Panc1 (cell line): ENCODE results near the gene ZNF559. TPM values are rescaled to one million over a fixed set of nuclear protein-coding genes. Genes with fewer than 3 reads are reported as not detected.

ENCODE experiments used
- ATAC-seq: fragments of 200-7000 bp; cut with Tn5 transposase; 2 replicates; pipeline ENCODE4 v1.9.1; 2020; ENCODE audit warnings: mild to moderate bottlenecking, moderate library complexity
- BruUV-seq: library from RNA; stranded (reverse); fragments of 400-500 nt; replicated peaks from 2 replicates; lab custom pipeline; 2021; lab: Mats Ljungman, UMichigan
- CTCF ChIA-PET: fragments of 300-600 bp; sonication (Branson Sonifier 250); formaldehyde crosslinking; loops from one replicate; lab custom pipeline; 2022; ENCODE audit warnings: antibody characterized with exemption; lab: Charles Lee
- POLR2A ChIA-PET: fragments of 300-600 bp; sonication (Branson Sonifier 250); formaldehyde crosslinking; loops from one replicate; lab custom pipeline; 2022; ENCODE audit warnings: antibody characterized with exemption; lab: Charles Lee
- DNase-seq: peaks from one replicate; pipeline ENCODE4 v3.0.0-alpha.2; 2010; ENCODE audit warnings: low read depth, low spot score
- H3K27ac ChIP-seq: 2 replicates; pipeline ENCODE4 v1.5.1; 2011; ENCODE audit warnings: mild to moderate bottlenecking, low read length, inconsistent platforms
- H3K27me3 ChIP-seq: fragments of 200-500 bp; sonication (Bioruptor generic); 2 replicates; pipeline ENCODE4 v1.6.0; 2014; ENCODE audit warnings: low read length, inconsistent platforms; ENCODE audit not compliant: control insufficient read depth, insufficient read depth
- H3K36me3 ChIP-seq: fragments of 200-500 bp; sonication (Bioruptor generic); 2 replicates; pipeline ENCODE4 v1.5.1; 2014; ENCODE audit warnings: inconsistent platforms, mild to moderate bottlenecking, low read length, moderate library complexity; ENCODE audit not compliant: control insufficient read depth, insufficient read depth
- H3K4me1 ChIP-seq: 2 replicates; pipeline ENCODE4 v1.5.1; 2011; ENCODE audit warnings: inconsistent platforms, mild to moderate bottlenecking, low read length, moderate library complexity; ENCODE audit not compliant: control insufficient read depth, insufficient read depth
- H3K4me3 ChIP-seq, 2 experiments: 2 replicates each; pipeline ENCODE4 v1.5.1; 2011 to 2012; ENCODE audit warnings: low read depth in 2 of 2, low read length in 2 of 2, mild to moderate bottlenecking in 2 of 2, inconsistent platforms in 1 of 2, moderate library complexity in 1 of 2
- H3K9me3 ChIP-seq: fragments of 200-500 bp; sonication (Bioruptor generic); 2 replicates; pipeline ENCODE4 v1.5.1; 2014; ENCODE audit warnings: low read depth, mild to moderate bottlenecking, inconsistent platforms, low read length, moderate library complexity; ENCODE audit not compliant: control insufficient read depth, insufficient read depth
- POLR2AphosphoS5 ChIP-seq: IDR thresholded peaks from 2 replicates; pipeline ENCODE4 v1.6.1; 2012; ENCODE audit warnings: mild to moderate bottlenecking, low read depth, low read length, moderate library complexity
- SIN3A ChIP-seq: IDR thresholded peaks from 2 replicates; pipeline ENCODE4 v1.6.1; 2012; ENCODE audit warnings: low read depth, mild to moderate bottlenecking, low read length, moderate library complexity, borderline replicate concordance; ENCODE audit not compliant: insufficient read depth
- TCF7L2 ChIP-seq: IDR thresholded peaks from 2 replicates; pipeline ENCODE4 v1.6.1; 2011; ENCODE audit warnings: mild to moderate bottlenecking, low read depth, low read length, inconsistent platforms
- in situ Hi-C: cut with HindIII; loops from 2 replicates; pipeline ENCODE4 v1.10.0; 2016; ENCODE audit warnings: low sequenced_read_pairs, low pct_unique_long_range_greater_than_20kb
- intact Hi-C: fragments of 100-400 bp; cut with micrococcal nuclease; formaldehyde crosslinking; loops from one replicate; pipeline ENCODE4 v1.10.0; 2022; ENCODE audit not compliant: unreplicated experiment
- total RNA-seq: library from RNA; stranded (reverse); gene quantifications from one replicate; pipeline ENCODE4 v1.2.1, GENCODE V29; 2021; ENCODE audit not compliant: unreplicated experiment
- TF ChIP-seq, protein P1 (sequence below), 2 experiments: IDR thresholded peaks; 2 replicates each; pipeline ENCODE4 v1.6.1; 2011 to 2012; ENCODE audit warnings: low read depth in 2 of 2, control low read depth in 1 of 2, low read length in 1 of 2, mild to moderate bottlenecking in 1 of 2, moderate library complexity in 1 of 2; ENCODE audit not compliant: insufficient read depth in 1 of 2
- TF ChIP-seq, protein P2 (sequence below): fragments of 450-650 bp; IDR thresholded peaks from 2 replicates; pipeline ENCODE4 v1.5.1; 2017; ENCODE audit warnings: mild to moderate bottlenecking

Gene ZNF559
- total RNA-seq, 1 experiment from 2014 or later: 8.1 TPM

DNA sequence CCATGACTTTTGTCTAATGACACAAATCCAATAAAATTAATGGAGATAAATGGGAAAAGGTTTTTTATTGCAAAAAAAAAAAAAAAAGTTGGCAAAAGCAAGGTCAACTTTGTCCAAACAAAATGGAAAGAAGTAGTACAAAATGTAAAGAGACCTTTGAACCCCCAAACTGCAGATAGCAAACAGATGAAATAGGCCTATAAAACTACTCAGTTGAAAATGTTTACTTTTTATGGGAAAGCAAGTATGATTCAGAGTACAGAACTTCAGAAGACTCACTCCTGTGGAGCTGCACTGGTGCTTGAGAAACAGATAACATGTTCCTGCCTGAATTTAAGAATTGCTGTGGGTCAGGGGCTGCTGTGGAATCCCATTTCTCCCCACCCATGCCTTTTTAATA lies 29.0 kb downstream of the ZNF559 start:
- Histone ChIP-seq H3K4me3 (no peak overlapping the region), H3K36me3 (no peaks in the 10 kb centered on the region), H3K4me1 (no peaks in the 10 kb centered on the region), H3K27ac (no peak overlapping the region), H3K27me3 (no peaks in the 10 kb centered on the region), H3K9me3 (peaks cover 14% of the 10 kb centered on the region; the same call in 1 of the 2 replicates)
- TF ChIP-seq TCF7L2 (no peak), POLR2AphosphoS5 (no peak), SIN3A (no peak)
- TF ChIP-seq, protein P1, sequence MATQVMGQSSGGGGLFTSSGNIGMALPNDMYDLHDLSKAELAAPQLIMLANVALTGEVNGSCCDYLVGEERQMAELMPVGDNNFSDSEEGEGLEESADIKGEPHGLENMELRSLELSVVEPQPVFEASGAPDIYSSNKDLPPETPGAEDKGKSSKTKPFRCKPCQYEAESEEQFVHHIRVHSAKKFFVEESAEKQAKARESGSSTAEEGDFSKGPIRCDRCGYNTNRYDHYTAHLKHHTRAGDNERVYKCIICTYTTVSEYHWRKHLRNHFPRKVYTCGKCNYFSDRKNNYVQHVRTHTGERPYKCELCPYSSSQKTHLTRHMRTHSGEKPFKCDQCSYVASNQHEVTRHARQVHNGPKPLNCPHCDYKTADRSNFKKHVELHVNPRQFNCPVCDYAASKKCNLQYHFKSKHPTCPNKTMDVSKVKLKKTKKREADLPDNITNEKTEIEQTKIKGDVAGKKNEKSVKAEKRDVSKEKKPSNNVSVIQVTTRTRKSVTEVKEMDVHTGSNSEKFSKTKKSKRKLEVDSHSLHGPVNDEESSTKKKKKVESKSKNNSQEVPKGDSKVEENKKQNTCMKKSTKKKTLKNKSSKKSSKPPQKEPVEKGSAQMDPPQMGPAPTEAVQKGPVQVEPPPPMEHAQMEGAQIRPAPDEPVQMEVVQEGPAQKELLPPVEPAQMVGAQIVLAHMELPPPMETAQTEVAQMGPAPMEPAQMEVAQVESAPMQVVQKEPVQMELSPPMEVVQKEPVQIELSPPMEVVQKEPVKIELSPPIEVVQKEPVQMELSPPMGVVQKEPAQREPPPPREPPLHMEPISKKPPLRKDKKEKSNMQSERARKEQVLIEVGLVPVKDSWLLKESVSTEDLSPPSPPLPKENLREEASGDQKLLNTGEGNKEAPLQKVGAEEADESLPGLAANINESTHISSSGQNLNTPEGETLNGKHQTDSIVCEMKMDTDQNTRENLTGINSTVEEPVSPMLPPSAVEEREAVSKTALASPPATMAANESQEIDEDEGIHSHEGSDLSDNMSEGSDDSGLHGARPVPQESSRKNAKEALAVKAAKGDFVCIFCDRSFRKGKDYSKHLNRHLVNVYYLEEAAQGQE (IDR thresholded peaks at IDR 0.05; ENCODE audit: insufficient read depth in 1 of 2, low read depth in 2 of 2, low read length in 1 of 2): no peak
- TF ChIP-seq, protein P2, sequence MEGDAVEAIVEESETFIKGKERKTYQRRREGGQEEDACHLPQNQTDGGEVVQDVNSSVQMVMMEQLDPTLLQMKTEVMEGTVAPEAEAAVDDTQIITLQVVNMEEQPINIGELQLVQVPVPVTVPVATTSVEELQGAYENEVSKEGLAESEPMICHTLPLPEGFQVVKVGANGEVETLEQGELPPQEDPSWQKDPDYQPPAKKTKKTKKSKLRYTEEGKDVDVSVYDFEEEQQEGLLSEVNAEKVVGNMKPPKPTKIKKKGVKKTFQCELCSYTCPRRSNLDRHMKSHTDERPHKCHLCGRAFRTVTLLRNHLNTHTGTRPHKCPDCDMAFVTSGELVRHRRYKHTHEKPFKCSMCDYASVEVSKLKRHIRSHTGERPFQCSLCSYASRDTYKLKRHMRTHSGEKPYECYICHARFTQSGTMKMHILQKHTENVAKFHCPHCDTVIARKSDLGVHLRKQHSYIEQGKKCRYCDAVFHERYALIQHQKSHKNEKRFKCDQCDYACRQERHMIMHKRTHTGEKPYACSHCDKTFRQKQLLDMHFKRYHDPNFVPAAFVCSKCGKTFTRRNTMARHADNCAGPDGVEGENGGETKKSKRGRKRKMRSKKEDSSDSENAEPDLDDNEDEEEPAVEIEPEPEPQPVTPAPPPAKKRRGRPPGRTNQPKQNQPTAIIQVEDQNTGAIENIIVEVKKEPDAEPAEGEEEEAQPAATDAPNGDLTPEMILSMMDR: no peak
- POLR2A ChIA-PET: no interaction called here
- intact Hi-C loops: no loop called here
- CTCF ChIA-PET: no interaction called here
- BruUV-seq: no TSS peak
- ATAC-seq: no peak
- in situ Hi-C loops: no loop called here
- DNase-seq: no peak

- Histone ChIP-seq H3K4me1 (no peaks in the 10 kb centered on the region), H3K9me3 (peaks cover 14% of the 10 kb centered on the region; the same call in 1 of the 2 replicates), H3K4me3 (no peak overlapping the region), H3K27me3 (no peaks in the 10 kb centered on the region), H3K27ac (no peak overlapping the region), H3K36me3 (no peaks in the 10 kb centered on the region)
- no peak for ATAC-seq
- in situ Hi-C loops (no loop called here), intact Hi-C loops (no loop called here)
- TF ChIP-seq POLR2AphosphoS5: no peak
- no peak for TF ChIP-seq TCF7L2
- TF ChIP-seq, protein P1 (IDR thresholded peaks at IDR 0.05; ENCODE audit: insufficient read depth in 1 of 2, low read depth in 2 of 2, low read length in 1 of 2): no peak
- TF ChIP-seq, protein P2: no peak
- TF ChIP-seq SIN3A: no peak
- ChIA-PET CTCF (no interaction called here), POLR2A (no interaction called here)
- no peak for DNase-seq
- no TSS peak for BruUV-seq
Measured at GRCh38 chr19:9354651-9355050, 30.7 kb downstream of the ZNF559 start.
